LNCAP (cell line): ENCODE measurements around the gene HELQ.

Experiments
- CTCF ChIP-seq: fragments of 450-650 bp; IDR thresholded peaks from 2 replicates; pipeline ENCODE4 v1.5.1; 2017; ENCODE audit warnings: mild to moderate bottlenecking

The HELQ gene

GRCh38 chr4:83413676-83414075 is 41.9 kb downstream of the HELQ start:
- no peak for TF ChIP-seq CTCF

DNA sequence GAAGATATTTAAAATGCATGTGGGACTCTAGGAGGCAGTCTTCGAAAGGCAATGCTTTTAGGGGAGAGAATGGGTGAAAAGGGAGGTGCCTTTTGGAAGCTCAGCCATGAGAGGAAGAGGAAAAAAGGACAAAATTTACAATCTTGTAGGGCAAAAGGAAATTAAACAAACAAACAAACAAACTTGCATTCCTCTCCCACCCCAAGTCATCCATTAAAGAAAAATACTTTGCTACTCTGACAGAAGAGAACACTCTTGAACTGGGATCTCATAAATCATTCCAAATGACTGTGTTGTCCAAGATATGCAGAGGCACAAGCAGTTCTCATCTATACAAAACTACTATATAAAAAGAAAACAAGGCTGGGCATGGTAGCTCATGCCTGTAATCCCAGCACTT is 46.7 kb downstream of the HELQ start:
- TF ChIP-seq CTCF = no peak

DNA sequence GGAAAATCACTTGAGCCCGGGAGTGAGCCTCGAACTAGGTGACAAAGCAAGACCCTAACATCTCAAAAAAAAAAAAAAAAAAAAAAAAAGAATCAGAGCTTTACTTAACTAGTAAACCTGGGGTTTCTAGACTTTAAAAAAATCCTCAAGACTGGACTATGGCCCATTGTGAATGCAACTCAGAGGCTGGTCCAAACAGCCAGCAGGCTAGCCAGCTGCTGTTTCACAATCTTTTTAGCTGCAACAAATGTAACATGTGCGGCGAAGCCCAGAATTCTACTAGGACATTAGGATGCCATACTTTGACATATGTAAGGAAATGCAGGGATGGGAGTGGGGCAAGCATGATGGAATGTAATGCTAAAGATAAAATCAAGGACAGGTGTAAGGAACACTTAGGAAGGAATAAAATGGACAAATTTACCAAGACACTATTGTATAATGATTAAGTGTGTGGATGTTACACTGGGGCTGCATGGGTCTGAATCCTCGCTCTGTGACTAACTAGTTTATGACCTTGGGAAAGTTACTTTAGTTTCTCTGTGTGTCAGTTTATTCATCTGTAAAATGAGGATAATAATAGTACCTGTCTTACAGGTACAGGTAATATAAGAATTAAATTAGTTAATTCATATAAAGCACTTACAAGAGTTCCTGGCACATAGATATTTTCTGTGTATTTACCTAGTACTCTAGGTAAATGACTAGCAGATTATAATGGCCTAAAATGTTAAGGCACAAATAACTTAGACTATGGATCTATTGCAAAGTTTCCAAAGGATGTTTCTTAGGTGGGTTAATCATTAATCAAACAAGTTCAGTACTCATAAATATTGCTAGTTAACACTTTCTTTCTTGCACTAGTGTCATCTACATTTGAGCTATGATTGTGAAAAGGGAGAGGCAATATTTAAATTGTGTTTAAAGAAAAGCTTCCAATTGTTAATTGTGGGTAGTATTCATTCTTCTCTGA is 49.5 kb downstream of the HELQ start:
- TF ChIP-seq CTCF = no peak

GRCh38 chr4:83393908-83394307 is 61.7 kb downstream of the HELQ start:
- no peak for TF ChIP-seq CTCF

DNA sequence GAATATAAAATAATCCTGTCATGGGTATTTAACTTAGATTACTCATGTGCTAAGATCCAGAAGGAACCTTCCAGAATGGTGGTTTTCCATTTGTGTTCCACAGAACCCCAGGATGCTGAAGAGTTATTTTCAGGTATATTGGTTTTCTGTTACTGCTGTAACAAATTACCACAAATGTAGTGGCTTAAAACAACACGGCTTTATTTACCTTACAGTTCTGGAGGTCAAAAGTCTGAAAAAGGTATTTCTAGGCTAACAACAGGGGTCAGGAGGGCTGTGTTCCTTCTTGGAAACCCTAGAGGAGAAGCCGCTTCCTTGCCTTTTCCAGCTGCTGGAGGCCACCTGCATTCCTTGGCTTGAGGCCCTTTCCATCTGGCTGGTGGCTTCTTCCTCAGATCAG is 63.1 kb downstream of the HELQ start:
- no peak for TF ChIP-seq CTCF

- no peak for TF ChIP-seq CTCF
These were observed 64.7 kb downstream of the HELQ start for GRCh38 chr4:83390944-83391343.

GRCh38 chr4:83389756-83390505 is 65.7 kb downstream of the HELQ start:
- no peak for TF ChIP-seq CTCF
